OCI-LY1 (cell line): ENCODE results near the gene SCGB1C2.

Experiments used
- H2AFZ ChIP-seq: fragments of 200-600 bp; sonication (generic), shearing (Covaris generic); 2 replicates; pipeline ENCODE4 v1.6.0; 2014; ENCODE audit warnings: antibody characterized with exemption, mild to moderate bottlenecking, low read length
- H3F3A ChIP-seq: fragments of 200-600 bp; sonication (generic), shearing (Covaris generic); 2 replicates; pipeline ENCODE4 v1.6.0; 2014; ENCODE audit warnings: mild to moderate bottlenecking, antibody characterized with exemption, low read length, moderate library complexity; ENCODE audit not compliant: insufficient read depth
- H3K27ac ChIP-seq: fragments of 200-600 bp; sonication (generic); 2 replicates; pipeline ENCODE4 v1.5.1; 2014; ENCODE audit warnings: low read length, mixed run types, mild to moderate bottlenecking, low read depth; ENCODE audit not compliant: poor library complexity, severe bottlenecking
- H3K27me3 ChIP-seq: fragments of 200-600 bp; sonication (generic); 2 replicates; pipeline ENCODE4 v1.6.0; 2014; ENCODE audit warnings: antibody characterized with exemption, mild to moderate bottlenecking, low read length, moderate library complexity; ENCODE audit not compliant: insufficient read depth
- H3K36me3 ChIP-seq: fragments of 200-600 bp; sonication (generic); 2 replicates; pipeline ENCODE4 v1.6.1; 2014; ENCODE audit warnings: mild to moderate bottlenecking, antibody characterized with exemption, low read length, moderate library complexity, mixed read lengths; ENCODE audit not compliant: insufficient read depth
- H3K4me1 ChIP-seq: fragments of 200-600 bp; sonication (generic); 2 replicates; pipeline ENCODE4 v1.5.1; 2014; ENCODE audit warnings: mild to moderate bottlenecking, low read length, moderate library complexity; ENCODE audit not compliant: insufficient read depth, severe bottlenecking
- H3K4me2 ChIP-seq: fragments of 200-600 bp; sonication (generic), shearing (Covaris generic); 2 replicates; pipeline ENCODE4 v1.6.1; 2014; ENCODE audit warnings: low read length
- H3K4me3 ChIP-seq: fragments of 200-600 bp; sonication (generic); 2 replicates; pipeline ENCODE4 v1.5.1; 2014; ENCODE audit warnings: low read length, low read depth, mild to moderate bottlenecking, mixed read lengths; ENCODE audit not compliant: poor library complexity, severe bottlenecking
- H3K79me2 ChIP-seq: fragments of 200-600 bp; shearing (Covaris generic); 2 replicates; pipeline ENCODE4 v1.6.1; 2016; ENCODE audit warnings: mixed run types, low read length, mixed read lengths; ENCODE audit not compliant: insufficient read depth
- H3K9ac ChIP-seq: fragments of 200-600 bp; sonication (generic), shearing (Covaris generic); 2 replicates; pipeline ENCODE4 v1.6.1; 2014; ENCODE audit warnings: mild to moderate bottlenecking, low read length, mixed read lengths
- H3K9me2 ChIP-seq: fragments of 200-600 bp; sonication (generic), shearing (Covaris generic); 2 replicates; pipeline ENCODE4 v1.6.1; 2014; ENCODE audit warnings: low read depth, mild to moderate bottlenecking, low read length, mixed read lengths
- H3K9me3 ChIP-seq: fragments of 200-600 bp; shearing (Covaris generic); 2 replicates; pipeline ENCODE4 v1.6.1; 2014; ENCODE audit warnings: low read length, mixed read lengths
- H4K20me1 ChIP-seq: fragments of 200-600 bp; sonication (generic), shearing (Covaris generic); 2 replicates; pipeline ENCODE4 v1.6.0; 2016; ENCODE audit warnings: mild to moderate bottlenecking, low read length; ENCODE audit not compliant: insufficient read depth
- EZH2 ChIP-seq: fragments of 200-600 bp; sonication (generic), shearing (Covaris generic); IDR thresholded peaks from 2 replicates; pipeline ENCODE4 v1.8.0; 2017; ENCODE audit warnings: borderline replicate concordance, mixed run types, mild to moderate bottlenecking, antibody characterized with exemption, low read length, moderate library complexity, mixed read lengths
- TF ChIP-seq, protein P1 (sequence below): fragments of 200-600 bp; sonication (generic), shearing (Covaris generic); IDR thresholded peaks from 2 replicates; pipeline ENCODE4 v1.5.1; 2017; ENCODE audit warnings: mild to moderate bottlenecking, antibody characterized with exemption, low read length, moderate library complexity, mixed read lengths

SCGB1C2 gene

DNA sequence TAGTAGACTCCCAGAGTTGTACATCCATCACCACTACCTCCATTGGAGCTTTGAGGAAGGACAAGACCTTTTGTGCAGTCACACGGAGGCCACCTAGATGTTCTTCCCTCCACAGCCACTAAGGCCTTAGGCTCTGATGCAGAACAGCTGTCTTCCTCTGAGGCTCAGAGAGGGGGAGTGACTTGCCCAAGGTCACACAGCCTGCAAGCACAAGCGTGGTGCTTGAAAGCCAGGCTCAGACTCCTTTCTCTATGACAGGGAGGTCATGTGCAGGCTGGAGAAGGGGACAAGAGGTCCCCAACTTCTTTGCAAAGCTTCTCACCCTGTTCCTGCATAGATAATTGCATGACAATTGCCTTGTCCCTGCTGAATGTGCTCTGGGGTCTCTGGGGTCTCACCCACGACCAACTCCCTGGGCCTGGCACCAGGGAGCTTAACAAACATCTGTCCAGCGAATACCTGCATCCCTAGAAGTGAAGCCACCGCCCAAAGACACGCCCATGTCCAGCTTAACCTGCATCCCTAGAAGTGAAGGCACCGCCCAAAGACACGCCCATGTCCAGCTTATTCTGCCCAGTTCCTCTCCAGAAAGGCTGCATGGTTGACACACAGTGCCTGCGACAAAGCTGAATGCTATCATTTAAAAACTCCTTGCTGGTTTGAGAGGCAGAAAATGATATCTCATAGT, 12.7 kb downstream of the SCGB1C2 start:
- Histone ChIP-seq H3K4me3 (no peak overlapping the region), H3K36me3 (no peaks in the 10 kb centered on the region), H3K27me3 (no peaks in the 10 kb centered on the region), H3K79me2 (no peaks in the 10 kb centered on the region), H3K9me3 (no peaks in the 10 kb centered on the region), H3K27ac (no peak overlapping the region), H3K4me1 (no peaks in the 10 kb centered on the region), H3K9me2 (no peaks in the 10 kb centered on the region), H3F3A (no peaks in the 10 kb centered on the region), H4K20me1 (no peaks in the 10 kb centered on the region), H3K9ac (no peak overlapping the region), H3K4me2 (no peak overlapping the region), H2AFZ (no peak overlapping the region)
- TF ChIP-seq, protein P1, sequence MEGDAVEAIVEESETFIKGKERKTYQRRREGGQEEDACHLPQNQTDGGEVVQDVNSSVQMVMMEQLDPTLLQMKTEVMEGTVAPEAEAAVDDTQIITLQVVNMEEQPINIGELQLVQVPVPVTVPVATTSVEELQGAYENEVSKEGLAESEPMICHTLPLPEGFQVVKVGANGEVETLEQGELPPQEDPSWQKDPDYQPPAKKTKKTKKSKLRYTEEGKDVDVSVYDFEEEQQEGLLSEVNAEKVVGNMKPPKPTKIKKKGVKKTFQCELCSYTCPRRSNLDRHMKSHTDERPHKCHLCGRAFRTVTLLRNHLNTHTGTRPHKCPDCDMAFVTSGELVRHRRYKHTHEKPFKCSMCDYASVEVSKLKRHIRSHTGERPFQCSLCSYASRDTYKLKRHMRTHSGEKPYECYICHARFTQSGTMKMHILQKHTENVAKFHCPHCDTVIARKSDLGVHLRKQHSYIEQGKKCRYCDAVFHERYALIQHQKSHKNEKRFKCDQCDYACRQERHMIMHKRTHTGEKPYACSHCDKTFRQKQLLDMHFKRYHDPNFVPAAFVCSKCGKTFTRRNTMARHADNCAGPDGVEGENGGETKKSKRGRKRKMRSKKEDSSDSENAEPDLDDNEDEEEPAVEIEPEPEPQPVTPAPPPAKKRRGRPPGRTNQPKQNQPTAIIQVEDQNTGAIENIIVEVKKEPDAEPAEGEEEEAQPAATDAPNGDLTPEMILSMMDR, result no peak
- no peak for TF ChIP-seq EZH2

DNA sequence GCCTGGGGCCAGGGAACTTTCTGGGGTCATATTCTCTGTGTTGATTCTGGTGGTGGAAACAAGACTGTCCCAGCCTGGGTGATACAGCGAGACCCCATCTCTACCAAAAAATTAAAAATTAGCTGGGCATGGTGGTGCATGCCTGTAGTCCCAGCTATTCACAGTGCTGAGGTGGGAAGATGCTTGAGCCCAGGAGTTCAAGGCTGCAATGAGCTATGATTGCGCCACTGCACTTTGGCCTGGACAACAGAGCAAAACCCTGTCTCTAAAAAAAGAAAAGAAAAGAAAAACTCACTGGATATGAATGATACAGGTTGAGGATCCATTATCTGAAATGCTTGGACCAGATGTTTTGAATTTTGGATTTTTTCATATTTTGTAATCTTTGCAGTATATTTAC, 13.6 kb downstream of the SCGB1C2 start:
- H3K36me3 ChIP-seq, result no peaks in the 10 kb centered on the region
- H4K20me1 ChIP-seq, result no peaks in the 10 kb centered on the region
- H3K4me2 ChIP-seq, result no peak overlapping the region
- H3K4me3 ChIP-seq, result no peak overlapping the region
- TF ChIP-seq, protein P1, result no peak
- no peak for TF ChIP-seq EZH2
- no peak overlapping the region for H3K9ac ChIP-seq
- H3K9me2 ChIP-seq, result no peaks in the 10 kb centered on the region
- no peaks in the 10 kb centered on the region for H3K79me2 ChIP-seq
- no peaks in the 10 kb centered on the region for H3K9me3 ChIP-seq
- no peak overlapping the region for H3K27ac ChIP-seq
- no peaks in the 10 kb centered on the region for H3F3A ChIP-seq
- H2AFZ ChIP-seq, result no peak overlapping the region
- H3K27me3 ChIP-seq, result no peaks in the 10 kb centered on the region
- no peaks in the 10 kb centered on the region for H3K4me1 ChIP-seq

DNA sequence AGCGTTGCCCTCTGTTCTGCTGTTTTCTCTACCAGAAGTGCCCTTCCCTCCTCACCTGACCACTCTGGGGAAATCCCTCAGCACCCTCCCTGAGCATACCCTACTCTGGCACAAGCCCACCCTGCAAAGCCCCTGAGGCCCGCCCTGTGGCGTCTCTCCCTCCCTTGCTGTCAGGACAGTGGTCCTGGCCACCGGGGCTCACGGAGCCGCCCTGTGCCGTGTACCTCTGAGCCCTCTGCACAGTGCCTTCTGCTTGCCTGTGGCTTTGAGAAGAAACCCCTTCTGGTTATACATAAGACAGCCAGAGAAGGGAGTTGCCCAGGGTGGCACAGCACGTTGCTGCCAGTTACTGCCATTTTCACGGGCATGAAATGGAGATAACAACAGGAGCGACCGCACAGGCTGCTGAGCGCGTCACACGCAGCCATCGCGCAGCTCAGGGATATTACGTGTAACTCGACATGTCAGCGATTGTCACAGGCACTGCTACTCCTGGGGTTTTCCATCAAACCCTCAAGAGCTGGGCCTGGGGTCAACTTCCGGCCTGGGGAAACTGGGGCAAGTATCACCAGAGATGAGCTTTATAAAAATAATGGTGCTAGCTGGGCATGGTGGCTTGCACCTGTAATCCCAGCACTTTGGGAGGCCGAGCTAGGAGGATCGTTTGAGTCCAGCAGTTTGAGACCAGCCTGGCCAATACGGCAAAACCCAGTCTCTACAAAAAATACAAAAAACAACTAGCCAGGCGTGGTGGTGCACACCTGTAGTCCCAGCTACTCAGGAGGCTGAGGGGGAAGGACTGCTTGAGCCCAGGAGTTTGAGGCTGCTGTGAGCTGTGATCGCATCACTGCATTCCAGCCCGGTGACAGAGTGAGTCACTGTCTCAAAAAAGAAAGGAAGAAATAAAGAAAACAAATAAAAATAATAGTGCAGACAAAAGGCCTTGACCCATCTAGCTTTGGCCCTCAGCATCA, 14.8 kb downstream of the SCGB1C2 start:
- H3K4me1 ChIP-seq, result no peaks in the 10 kb centered on the region
- H4K20me1 ChIP-seq, result no peaks in the 10 kb centered on the region
- no peak overlapping the region for H3K9ac ChIP-seq
- no peaks in the 10 kb centered on the region for H3K9me3 ChIP-seq
- H3K4me3 ChIP-seq, result no peak overlapping the region
- no peak overlapping the region for H2AFZ ChIP-seq
- H3K4me2 ChIP-seq, result no peak overlapping the region
- no peaks in the 10 kb centered on the region for H3F3A ChIP-seq
- H3K27ac ChIP-seq, result no peak overlapping the region
- H3K27me3 ChIP-seq, result no peaks in the 10 kb centered on the region; the same call in 1 of the 2 replicates
- H3K79me2 ChIP-seq, result no peaks in the 10 kb centered on the region
- TF ChIP-seq EZH2, result no peak
- TF ChIP-seq, protein P1, result no peak
- no peaks in the 10 kb centered on the region for H3K9me2 ChIP-seq
- H3K36me3 ChIP-seq, result no peaks in the 10 kb centered on the region
